Right kidney (tissue), 9 donors: ENCODE measurements around the gene DLG5.

Experiments
- DNase-seq: peaks from one replicate; pipeline ENCODE4 v3.0.0-alpha.2; 2016
- long read RNA-seq, 8 donors: transcript quantifications; one replicate each; lab custom pipeline, GENCODE V29; 2026

The DLG5 gene
- long read RNA-seq, donor 1, full-length matches to known transcripts: 4 of 4 reads
- long read RNA-seq, donor 1, partial matches to known transcripts: 0 of 4 reads
- long read RNA-seq, donor 1, other reads (novel, unspliced or antisense): 0 of 4 reads
- long read RNA-seq, donor 2, partial matches to known transcripts: 23 of 23 reads
- long read RNA-seq, donor 2, other reads (novel, unspliced or antisense): 0 of 23 reads
- long read RNA-seq, donor 3: 0 reads
- long read RNA-seq, donor 4, partial matches to known transcripts: 0 of 1 reads
- long read RNA-seq, donor 4, other reads (novel, unspliced or antisense): 0 of 1 reads
- long read RNA-seq, donor 5, full-length matches to known transcripts: 2 of 2 reads
- long read RNA-seq, donor 5, partial matches to known transcripts: 0 of 2 reads
- long read RNA-seq, donor 5, other reads (novel, unspliced or antisense): 0 of 2 reads
- long read RNA-seq, donor 6: 0 reads
- long read RNA-seq, donor 7, partial matches to known transcripts: 84 of 86 reads
- long read RNA-seq, donor 7, other reads (novel, unspliced or antisense): 0 of 86 reads
- long read RNA-seq, donor 8, partial matches to known transcripts: 0 of 1 reads
- long read RNA-seq, donor 8, other reads (novel, unspliced or antisense): 0 of 1 reads

GRCh38 chr10:77926566-77927401, at the start of gene DLG5:
DLG5 (minus strand) TSS chr10:77926755; CDS start chr10:77926520, 235 bp downstream.
- peak; percentile 76 for DNase-seq

GRCh38 chr10:77975086-77975666, 48.6 kb upstream of the DLG5 start:
- no peak for DNase-seq

GRCh38 chr10:77974396-77975074, 48.0 kb upstream of the DLG5 start:
- no peak for DNase-seq

GRCh38 chr10:77973276-77973675, 46.7 kb upstream of the DLG5 start:
- DNase-seq: no peak

- no peak for DNase-seq
These were observed 45.6 kb upstream of the DLG5 start for GRCh38 chr10:77972148-77972547.

GRCh38 chr10:77971804-77972144, 45.2 kb upstream of the DLG5 start:
- DNase-seq: no peak

GRCh38 chr10:77970869-77971803, 44.6 kb upstream of the DLG5 start:
- DNase-seq: no peak

- DNase-seq: no peak
These were observed 42.6 kb upstream of the DLG5 start for GRCh38 chr10:77969114-77969513.

GRCh38 chr10:77967611-77968022, 41.1 kb upstream of the DLG5 start:
- DNase-seq: peak; percentile 56

GRCh38 chr10:77965294-77965693, 38.7 kb upstream of the DLG5 start:
- DNase-seq: no peak

- no peak for DNase-seq
These were observed 38.3 kb upstream of the DLG5 start for GRCh38 chr10:77964811-77965210.

GRCh38 chr10:77963901-77964300, 37.3 kb upstream of the DLG5 start:
- no peak for DNase-seq

- DNase-seq: no peak
These were observed 36.0 kb upstream of the DLG5 start for GRCh38 chr10:77962350-77963146.

GRCh38 chr10:77961668-77962067, 35.1 kb upstream of the DLG5 start:
- no peak for DNase-seq

GRCh38 chr10:77960829-77961329, 34.3 kb upstream of the DLG5 start:
- no peak for DNase-seq

GRCh38 chr10:77959887-77960455, 33.4 kb upstream of the DLG5 start:
- DNase-seq: no peak

GRCh38 chr10:77959384-77959783, 32.8 kb upstream of the DLG5 start:
- DNase-seq: no peak

- no peak for DNase-seq
These were observed 28.6 kb upstream of the DLG5 start for GRCh38 chr10:77955136-77955535.

- DNase-seq: no peak
These were observed 22.6 kb upstream of the DLG5 start for GRCh38 chr10:77949167-77949566.
